ENCODE data around the gene CEP162. TPM values are rescaled to one million over a fixed set of nuclear protein-coding genes. Genes with fewer than 3 reads are reported as not detected.

Gene CEP162
- total RNA-seq: 10 to 100 TPM; 15.1 to 20.9 (median 18.7) TPM

- peak; percentile 92 to 98 for DNase-seq (ENCODE audit: low spot score in 2 of 2)
- Histone ChIP-seq H3K9me3 (no peaks in the 10 kb centered on the region), H3K36me3 (no peaks in the 10 kb centered on the region), H3K4me1 (peaks cover 0 to 20% (median 3%) of the 10 kb centered on the region in 4 donors), H3K27me3 (no peaks in the 10 kb centered on the region), H3K27ac (peak within 1 kb of the TSS; percentile 78 to 91 (median 84)), H3K4me3 (peak within 1 kb of the TSS; percentile 54 to 87 (median 74))
- whole genome bisulfite sequencing, 2 donors: 0 to 1% methylated on average over 40 of the region's 40 CpGs
- TF ChIP-seq POLR2A (IDR thresholded peaks at IDR 0.05) (peak in 1 of 2 donors; percentile 33), CTCF (IDR thresholded peaks at IDR 0.05) (peak; percentile 59 to 84 (median 72)), EP300 (IDR thresholded peaks at IDR 0.05) (peak in 1 of 2 donors; percentile 74)
These were observed at the start of gene CEP162 for GRCh38 chr6:84227434-84228197. Gene CEP162 (minus strand): TSS chr6:84227643. CDS start chr6:84226393, 1,250 bp downstream.

- no peak overlapping the region for H3K4me3 ChIP-seq
- no peaks in the 10 kb centered on the region for H3K9me3 ChIP-seq
- no peaks in the 10 kb centered on the region for H3K27me3 ChIP-seq
- H3K36me3 ChIP-seq: no peaks in the 10 kb centered on the region
- TF ChIP-seq POLR2A (IDR thresholded peaks at IDR 0.05) (no peak), CTCF (IDR thresholded peaks at IDR 0.05) (no peak), EP300 (IDR thresholded peaks at IDR 0.05) (no peak)
- no peaks in the 10 kb centered on the region for H3K4me1 ChIP-seq
- no peak for DNase-seq (ENCODE audit: low spot score in 2 of 2)
- H3K27ac ChIP-seq: no peak overlapping the region
- WGBS, 2 donors: 82 to 86% methylated on average over 2 of the region's 2 CpGs
These were observed 47.4 kb upstream of the CEP162 start for GRCh38 chr6:84274856-84275255.

GRCh38 chr6:84273048-84273809, 45.8 kb upstream of the CEP162 start:
- no peak for DNase-seq (ENCODE audit: low spot score in 2 of 2)
- Histone ChIP-seq H3K27me3 (no peaks in the 10 kb centered on the region), H3K9me3 (no peaks in the 10 kb centered on the region), H3K36me3 (no peaks in the 10 kb centered on the region), H3K27ac (no peak overlapping the region), H3K4me1 (no peaks in the 10 kb centered on the region), H3K4me3 (no peak overlapping the region)
- WGBS, 2 donors: 50 to 52% methylated on average over 3 of the region's 3 CpGs
- TF ChIP-seq POLR2A (IDR thresholded peaks at IDR 0.05) (no peak), EP300 (IDR thresholded peaks at IDR 0.05) (no peak), CTCF (IDR thresholded peaks at IDR 0.05) (no peak)

- no peak overlapping the region for H3K4me3 ChIP-seq
- no peaks in the 10 kb centered on the region for H3K36me3 ChIP-seq
- no peaks in the 10 kb centered on the region for H3K4me1 ChIP-seq
- no peak overlapping the region for H3K27ac ChIP-seq
- 84 to 96% methylated on average over 1 of the region's 1 CpG for WGBS, 2 donors
- H3K27me3 ChIP-seq: no peaks in the 10 kb centered on the region
- no peaks in the 10 kb centered on the region for H3K9me3 ChIP-seq
- DNase-seq (ENCODE audit: low spot score in 2 of 2): no peak
- TF ChIP-seq EP300 (IDR thresholded peaks at IDR 0.05): no peak
- no peak for TF ChIP-seq CTCF (IDR thresholded peaks at IDR 0.05)
- no peak for TF ChIP-seq POLR2A (IDR thresholded peaks at IDR 0.05)
These were observed 44.9 kb upstream of the CEP162 start for GRCh38 chr6:84272298-84272697.

Measured in tibial nerve (tissue), 4 donors.